B cell (primary cell): ENCODE results near the gene RHBDL1. TPM values are rescaled to one million over a fixed set of nuclear protein-coding genes. Genes with fewer than 3 reads are reported as not detected.
A peak's percentile ranks its signal among the peaks of the same experiment; 100 is the strongest.

Experiments used
- ATAC-seq: fragments of 200-7000 bp; cut with Tn5 transposase; one replicate; pipeline ENCODE4 v1.10.0; 2021; ENCODE audit warnings: low read depth, mild to moderate bottlenecking, moderate number of reproducible peaks, moderate library complexity
- CTCF ChIA-PET: fragments of 350-600 bp; sonication (Branson Sonifier 250); formaldehyde crosslinking; loops from one replicate; lab custom pipeline; 2021; ENCODE audit warnings: antibody characterized with exemption, inconsistent platforms; lab: Charles Lee
- POLR2A ChIA-PET: fragments of 350-600 bp; sonication (Branson Sonifier 250); formaldehyde crosslinking; loops from one replicate; lab custom pipeline; 2021; ENCODE audit warnings: antibody characterized with exemption; lab: Charles Lee
- DNase-seq: peaks from one replicate; pipeline ENCODE4 v3.0.0; 2013
- H2AFZ ChIP-seq: 2 replicates; pipeline ENCODE4 v1.6.1; 2012; ENCODE audit warnings: mild to moderate bottlenecking, low read depth, low read length; ENCODE audit not compliant: insufficient read depth, poor library complexity, severe bottlenecking
- H3K27ac ChIP-seq, 2 donors: 1 replicate in 1 of 2; 2 replicates in 1 of 2; pipeline ENCODE4 v1.5.1; 2012 to 2013; ENCODE audit warnings: low read length in 2 of 2, mild to moderate bottlenecking in 2 of 2, moderate library complexity in 1 of 2
- H3K27me3 ChIP-seq, 4 experiments: fragments of 200-600 bp in 1 of 4; sonication (generic) in 1 of 4; replicated peaks in 1 of 4; 1 replicate in 2 of 4; 2 replicates in 2 of 4; pipeline versions ENCODE4 v1.6.1 to v1.7.0; 2013 to 2016; ENCODE audit warnings: low read length in 3 of 4, mild to moderate bottlenecking in 2 of 4, mixed read lengths in 1 of 4, moderate library complexity in 1 of 4; ENCODE audit not compliant: insufficient read depth in 4 of 4, control insufficient read depth in 3 of 4; ENCODE audit errors: control extremely low read depth in 1 of 4
- H3K36me3 ChIP-seq, 2 experiments: replicated peaks in 1 of 2; 1 replicate in 1 of 2; 2 replicates in 1 of 2; pipeline versions ENCODE4 v1.6.1 to v1.7.1; 2013; ENCODE audit warnings: low read length in 1 of 2; ENCODE audit not compliant: insufficient read depth in 2 of 2, control insufficient read depth in 1 of 2; ENCODE audit errors: control extremely low read depth in 1 of 2, extremely low read depth in 1 of 2
- H3K4me1 ChIP-seq, 2 donors: fragments of 200-600 bp in 1 of 2; sonication (generic) in 1 of 2; 1 replicate in 1 of 2; 2 replicates in 1 of 2; pipeline versions ENCODE4 v1.5.1 to v1.6.1; 2013 to 2017; ENCODE audit warnings: low read length in 2 of 2; ENCODE audit not compliant: control insufficient read depth in 2 of 2, insufficient read depth in 2 of 2
- H3K4me2 ChIP-seq: replicated peaks from 2 replicates; pipeline ENCODE3; 2012; ENCODE audit warnings: mild to moderate bottlenecking, low read depth, low read length; ENCODE audit not compliant: poor library complexity, severe bottlenecking
- H3K4me3 ChIP-seq, 5 experiments: fragments of 200-600 bp in 1 of 5; sonication (generic) in 1 of 5; 1 replicate in 3 of 5; 2 replicates in 2 of 5; pipeline versions ENCODE4 v1.5.1 to v1.7.0; 2011 to 2016; ENCODE audit warnings: low read length in 4 of 5, mild to moderate bottlenecking in 4 of 5, low read depth in 2 of 5, control low read depth in 1 of 5, moderate library complexity in 1 of 5; ENCODE audit not compliant: insufficient read depth in 1 of 5; ENCODE audit errors: control extremely low read depth in 1 of 5, extremely low read depth in 1 of 5
- H3K79me2 ChIP-seq: fragments of 200-600 bp; sonication (generic); one replicate; pipeline ENCODE4 v1.6.0; 2016; ENCODE audit warnings: low read length; ENCODE audit not compliant: control insufficient read depth, insufficient read depth
- H3K9ac ChIP-seq: fragments of 200-600 bp; sonication (generic); 2 replicates; pipeline ENCODE4 v1.6.1; 2017; ENCODE audit warnings: mild to moderate bottlenecking, low read length, moderate library complexity
- H3K9me3 ChIP-seq, 3 donors: one replicate each; pipeline versions ENCODE4 v1.6.1 to v1.7.1; 2013; ENCODE audit warnings: low read length in 2 of 3; ENCODE audit not compliant: control insufficient read depth in 2 of 3, insufficient read depth in 1 of 3; ENCODE audit errors: control extremely low read depth in 1 of 3
- H4K20me1 ChIP-seq: 2 replicates; pipeline ENCODE4 v1.6.0; 2012; ENCODE audit warnings: mild to moderate bottlenecking, low read length; ENCODE audit not compliant: insufficient read depth, control insufficient read depth, poor library complexity, severe bottlenecking
- H3K27ac Mint-ChIP-seq: one replicate; pipeline ENCODE4 v1.8.0; 2021; ENCODE audit warnings: mixed read lengths
- H3K27me3 Mint-ChIP-seq: one replicate; pipeline ENCODE4 v1.8.0; 2021; ENCODE audit warnings: mixed read lengths
- H3K4me1 Mint-ChIP-seq: one replicate; pipeline ENCODE4 v1.8.0; 2021; ENCODE audit warnings: mixed read lengths
- H3K4me3 Mint-ChIP-seq: one replicate; pipeline ENCODE4 v1.8.0; 2021; ENCODE audit warnings: mixed read lengths
- H3K9me3 Mint-ChIP-seq: one replicate; pipeline ENCODE4 v1.8.0; 2022; ENCODE audit warnings: mixed read lengths; ENCODE audit not compliant: insufficient read depth
- EZH2 ChIP-seq: IDR thresholded peaks from 2 replicates; pipeline ENCODE4 v1.6.1; 2012; ENCODE audit warnings: borderline replicate concordance, low read depth, mild to moderate bottlenecking, moderate library complexity, low read length; ENCODE audit not compliant: insufficient read depth, poor library complexity, severe bottlenecking
- WGBS: methylation state at CpG from one replicate; pipeline ENCODE4 v1.1.5; 2013; ENCODE audit warnings: missing lambda C conversion rate; ENCODE audit not compliant: insufficient coverage; 5-methylcytosine and 5-hydroxymethylcytosine counted together
- intact Hi-C: fragments of 100-400 bp; cut with micrococcal nuclease; formaldehyde crosslinking; loops from one replicate; pipeline ENCODE4 v1.10.0; 2022
- polyA plus RNA-seq: library from polyadenylated mRNA; depleted of rRNA; stranded (reverse); fragments of >200 nt; gene quantifications from 2 replicates; pipeline ENCODE4 v1.2.3, GENCODE V29; 2012
- total RNA-seq, 2 donors: library from RNA; stranded (reverse); fragments of 120-200 nt in 1 of 2; gene quantifications; 1 replicate in 1 of 2; 2 replicates in 1 of 2; pipeline versions ENCODE4 v1.2.3 to v1.2.4, GENCODE V29; 2013 to 2022
- TF ChIP-seq, protein P1 (sequence below): fragments of 200-600 bp; IDR thresholded peaks from one replicate; pipeline ENCODE4 v1.8.0; 2022; ENCODE audit warnings: antibody characterized with exemption, mild to moderate bottlenecking

Gene RHBDL1
- total and polyA plus RNA-seq, 2 donors (not counting 1 experiment from before 2014, with no cell fraction given), result 0.76 to 1.6 TPM

DNA sequence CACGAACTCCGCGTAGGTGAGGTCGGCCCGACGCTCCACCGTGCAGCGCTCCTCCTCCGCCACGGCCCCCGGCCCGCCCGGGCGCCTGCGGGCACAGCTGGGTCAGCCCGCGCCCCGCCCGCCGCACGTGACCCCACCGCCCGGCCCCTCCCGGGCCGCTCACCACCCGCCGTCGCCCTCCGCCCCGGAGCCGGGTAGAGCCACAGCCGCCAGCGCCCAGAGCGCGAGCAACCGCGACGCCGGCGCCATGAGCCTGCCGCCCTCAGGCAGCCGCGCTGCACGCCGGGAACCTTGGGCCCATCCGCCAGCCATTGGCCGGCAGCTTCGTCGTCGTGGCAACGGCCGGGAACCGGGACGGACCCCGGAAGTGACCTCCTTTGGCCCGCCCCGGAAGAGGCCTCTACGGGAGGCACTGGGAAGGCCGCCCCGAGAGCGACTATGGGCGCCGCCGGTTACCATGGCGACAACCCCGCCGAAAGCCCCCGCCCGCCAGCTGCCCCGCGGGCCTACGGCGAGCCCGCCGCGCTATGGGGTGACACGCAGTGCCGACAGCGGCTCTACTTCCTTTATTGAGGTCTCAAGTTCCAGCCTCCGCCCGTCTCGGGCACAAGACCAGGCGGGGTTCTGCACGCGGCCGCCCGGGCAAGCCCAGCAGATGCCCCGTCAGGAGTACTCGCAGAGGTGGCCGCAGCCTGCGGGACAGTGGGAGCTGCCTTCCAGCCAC lies 8.8 kb downstream of the RHBDL1 start, which contains the start of gene JMJD8:
Gene JMJD8, minus strand, starts transcription at position 264 of the 724 bp plus-strand sequence. Its CDS starts 15 bp downstream, at position 249.
- no peaks in the 10 kb centered on the region for H3K27me3 ChIP-seq
- DNase-seq, result peak; percentile 98
- peaks cover 31 to 48% of the 10 kb centered on the region in 2 donors for H3K4me1 ChIP-seq
- peak within 1 kb of the TSS in 4 of 5 experiments; percentile 57 to 72 (median 63) for H3K4me3 ChIP-seq
- peaks cover 32% of the 10 kb centered on the region for H3K4me1 Mint-ChIP-seq
- H3K9ac ChIP-seq, result peak within 1 kb of the TSS; percentile 73
- H4K20me1 ChIP-seq, result peaks cover 32% of the 10 kb centered on the region
- peaks cover 43% of the 10 kb centered on the region for H3K79me2 ChIP-seq
- no peaks in the 10 kb centered on the region for H3K9me3 Mint-ChIP-seq
- peak; percentile 48 for ATAC-seq
- no peaks in the 10 kb centered on the region for H3K27me3 Mint-ChIP-seq
- H3K4me2 ChIP-seq, result peak within 1 kb of the TSS; percentile 97
- H2AFZ ChIP-seq, result peak within 1 kb of the TSS; percentile 73
- 3% methylated on average over 91 of the region's 91 CpGs for WGBS
- H3K27ac Mint-ChIP-seq, result peak within 1 kb of the TSS; percentile 91
- peak within 1 kb of the TSS; percentile 86 for H3K4me3 Mint-ChIP-seq
- intact Hi-C loops, result loop anchor here (1.0 to 5.0 kb wide), 6 partner anchors 15 to 57 kb away; partner anchors contain the start of genes ANTKMT, CIAO3, MCRIP2 and RHOT2
- ChIA-PET CTCF (interaction anchor here (0.8 to 0.9 kb wide), 2 partner anchors 21 to 37 kb away, joined by 3 read pairs; partner anchors contain the start of gene ANTKMT), POLR2A (interaction anchor here (0.6 to 1.4 kb wide), 4 partner anchors 17 to 608 kb away, joined by 3 to 4 read pairs (median 4); partner anchors contain the start of genes ANTKMT and RHOT2)
- peaks cover 0 to 27% of the 10 kb centered on the region in 2 experiments for H3K36me3 ChIP-seq
- peak within 1 kb of the TSS; percentile 64 to 89 for H3K27ac ChIP-seq
- TF ChIP-seq, protein P1, sequence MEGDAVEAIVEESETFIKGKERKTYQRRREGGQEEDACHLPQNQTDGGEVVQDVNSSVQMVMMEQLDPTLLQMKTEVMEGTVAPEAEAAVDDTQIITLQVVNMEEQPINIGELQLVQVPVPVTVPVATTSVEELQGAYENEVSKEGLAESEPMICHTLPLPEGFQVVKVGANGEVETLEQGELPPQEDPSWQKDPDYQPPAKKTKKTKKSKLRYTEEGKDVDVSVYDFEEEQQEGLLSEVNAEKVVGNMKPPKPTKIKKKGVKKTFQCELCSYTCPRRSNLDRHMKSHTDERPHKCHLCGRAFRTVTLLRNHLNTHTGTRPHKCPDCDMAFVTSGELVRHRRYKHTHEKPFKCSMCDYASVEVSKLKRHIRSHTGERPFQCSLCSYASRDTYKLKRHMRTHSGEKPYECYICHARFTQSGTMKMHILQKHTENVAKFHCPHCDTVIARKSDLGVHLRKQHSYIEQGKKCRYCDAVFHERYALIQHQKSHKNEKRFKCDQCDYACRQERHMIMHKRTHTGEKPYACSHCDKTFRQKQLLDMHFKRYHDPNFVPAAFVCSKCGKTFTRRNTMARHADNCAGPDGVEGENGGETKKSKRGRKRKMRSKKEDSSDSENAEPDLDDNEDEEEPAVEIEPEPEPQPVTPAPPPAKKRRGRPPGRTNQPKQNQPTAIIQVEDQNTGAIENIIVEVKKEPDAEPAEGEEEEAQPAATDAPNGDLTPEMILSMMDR, result no peak
- no peak for TF ChIP-seq EZH2
- no peaks in the 10 kb centered on the region for H3K9me3 ChIP-seq
